ENCODE data around the gene LAMTOR5.

GRCh38 chr1:110436635-110437034, 29.1 kb upstream of the LAMTOR5 start:
- TF ChIP-seq CTCF (IDR thresholded peaks at IDR 0.05; ENCODE audit: low read depth, low read length, poor library complexity, severe bottlenecking) (no peak), EZH2phosphoT487 (IDR thresholded peaks at IDR 0.05; ENCODE audit: borderline replicate concordance, low read length) (no peak)

Data from DOHH2 (cell line).